ENCODE measurements around the gene STK11. TPM values are rescaled to one million over a fixed set of nuclear protein-coding genes. Genes with fewer than 3 reads are reported as not detected.
A peak's percentile ranks its signal among the peaks of the same experiment; 100 is the strongest.

STK11 gene
- polyA plus RNA-seq, 1 of the 3 experiments (the other 2 are of a cell fraction) = 55.5 TPM

GRCh38 chr19:1168572-1169410, 36.8 kb upstream of the STK11 start:
- no peak for DNase-seq
- CTCF ChIA-PET = interaction anchor here (1.0 to 1.3 kb wide), 2 partner anchors 51 to 56 kb away, joined by 3 to 4 read pairs; no protein-coding TSS in a partner anchor
- POLR2A ChIA-PET = no interaction called here
- H3K9me3 ChIP-seq = no peaks in the 10 kb centered on the region
- peaks cover 0 to 5% of the 10 kb centered on the region in 2 experiments for H3K36me3 ChIP-seq (replicated peaks in 1 of 2; ENCODE audit: control insufficient read depth in 1 of 2, insufficient read depth in 2 of 2, low read length in 1 of 2)
- TF ChIP-seq MXI1 (IDR thresholded peaks at IDR 0.05; ENCODE audit: low read depth, low read length) (no peak), MAX (IDR thresholded peaks at IDR 0.05; ENCODE audit: low read depth) (peak; percentile 89), PBX3 (IDR thresholded peaks at IDR 0.05) (peak; percentile 74)
- peaks cover 31% of the 10 kb centered on the region for H4K20me1 ChIP-seq (ENCODE audit: insufficient read depth)
- 77% methylated on average over 41 of the region's 50 CpGs for WGBS (ENCODE audit: low lambda C conversion rate)
- H3K27me3 ChIP-seq (ENCODE audit: insufficient read depth) = no peaks in the 10 kb centered on the region
- H3K27ac ChIP-seq (ENCODE audit: low read depth in 2 of 2, low read length in 1 of 2) = peak overlapping the region; percentile 53 to 69; a peak in 3 of 4 replicates
- H3K4me2 ChIP-seq = peak overlapping the region; percentile 73
- H3K9ac ChIP-seq = peak overlapping the region; percentile 45; the same call in 1 of the 2 replicates
- H3K9me2 ChIP-seq = no peaks in the 10 kb centered on the region
- H3K79me2 ChIP-seq (ENCODE audit: insufficient read depth) = peaks cover 85% of the 10 kb centered on the region
- peak overlapping the region; percentile 2 to 16; a peak in 3 of 4 replicates for H3K4me3 ChIP-seq (ENCODE audit: low read depth in 2 of 2, low read length in 1 of 2)
- H2AFZ ChIP-seq (ENCODE audit: low read depth) = no peak overlapping the region
- H3K4me1 ChIP-seq (ENCODE audit: control insufficient read depth in 1 of 2, insufficient read depth in 2 of 2, low read depth in 1 of 2, low read length in 1 of 2) = peaks cover 29 to 31% of the 10 kb centered on the region in 2 experiments; a peak in 3 of 4 replicates
- H3F3A ChIP-seq (replicated peaks; ENCODE audit: insufficient read depth) = peaks cover 4% of the 10 kb centered on the region

- H3K36me3 ChIP-seq (replicated peaks in 1 of 2; ENCODE audit: control insufficient read depth in 1 of 2, insufficient read depth in 2 of 2, low read length in 1 of 2) = peaks cover 0 to 5% of the 10 kb centered on the region in 2 experiments
- peak overlapping the region; percentile 45; the same call in 1 of the 2 replicates for H3K9ac ChIP-seq
- H3K9me3 ChIP-seq = no peaks in the 10 kb centered on the region
- H3K9me2 ChIP-seq = no peaks in the 10 kb centered on the region
- peaks cover 5% of the 10 kb centered on the region for H3F3A ChIP-seq (replicated peaks; ENCODE audit: insufficient read depth)
- ChIA-PET POLR2A (no interaction called here), CTCF (interaction anchor here (1.0 to 1.3 kb wide), 2 partner anchors 52 to 56 kb away, joined by 3 to 4 read pairs; no protein-coding TSS in a partner anchor)
- peak overlapping the region; percentile 53 to 69 for H3K27ac ChIP-seq (ENCODE audit: low read depth in 2 of 2, low read length in 1 of 2)
- peaks cover 85% of the 10 kb centered on the region for H3K79me2 ChIP-seq (ENCODE audit: insufficient read depth)
- no peak overlapping the region for H2AFZ ChIP-seq (ENCODE audit: low read depth)
- H3K4me1 ChIP-seq (ENCODE audit: control insufficient read depth in 1 of 2, insufficient read depth in 2 of 2, low read depth in 1 of 2, low read length in 1 of 2) = peaks cover 29 to 31% of the 10 kb centered on the region in 2 experiments; a peak in 3 of 4 replicates
- H4K20me1 ChIP-seq (ENCODE audit: insufficient read depth) = peaks cover 28% of the 10 kb centered on the region
- DNase-seq = no peak
- no peaks in the 10 kb centered on the region for H3K27me3 ChIP-seq (ENCODE audit: insufficient read depth)
- peak overlapping the region; percentile 73 for H3K4me2 ChIP-seq
- H3K4me3 ChIP-seq (ENCODE audit: low read depth in 2 of 2, low read length in 1 of 2) = peak overlapping the region; percentile 2 to 39; a peak in 2 of 4 replicates
- 80% methylated on average over 1 of the region's 10 CpGs for WGBS (ENCODE audit: low lambda C conversion rate)
- TF ChIP-seq TCF12 (IDR thresholded peaks at IDR 0.05) = no peak
- TF ChIP-seq MXI1 (IDR thresholded peaks at IDR 0.05; ENCODE audit: low read depth, low read length) = no peak
- no peak for TF ChIP-seq REST (IDR thresholded peaks at IDR 0.05; ENCODE audit: low read depth, low read length)
- no peak for TF ChIP-seq SMC3 (IDR thresholded peaks at IDR 0.05; ENCODE audit: low read depth, low read length)
- no peak for TF ChIP-seq ELF1 (IDR thresholded peaks at IDR 0.05)
- no peak for TF ChIP-seq POLR2AphosphoS5 (IDR thresholded peaks at IDR 0.05; ENCODE audit: low read depth, low read length)
- no peak for TF ChIP-seq CTCF (IDR thresholded peaks at IDR 0.05)
- TF ChIP-seq FOSL2 (IDR thresholded peaks at IDR 0.05; ENCODE audit: borderline replicate concordance, low read depth) = no peak
- TF ChIP-seq USF1 (IDR thresholded peaks at IDR 0.05; ENCODE audit: borderline replicate concordance, low read depth) = no peak
- no peak for TF ChIP-seq RXRA (IDR thresholded peaks at IDR 0.05; ENCODE audit: borderline replicate concordance, low read depth)
- no peak for TF ChIP-seq CHD2 (IDR thresholded peaks at IDR 0.05; ENCODE audit: low read length, partially characterized antibody)
- no peak for TF ChIP-seq MEF2A (IDR thresholded peaks at IDR 0.05; ENCODE audit: borderline replicate concordance, low read depth)
- no peak for TF ChIP-seq GABPA (IDR thresholded peaks at IDR 0.05; ENCODE audit: low read depth)
- no peak for TF ChIP-seq YY1 (IDR thresholded peaks at IDR 0.05; ENCODE audit: low read depth)
- TF ChIP-seq USF2 (IDR thresholded peaks at IDR 0.05; ENCODE audit: borderline replicate concordance, low read depth, low read length) = no peak
- TF ChIP-seq RCOR1 (IDR thresholded peaks at IDR 0.05; ENCODE audit: low read length) = no peak
Measured at GRCh38 chr19:1169411-1169791, 36.2 kb upstream of the STK11 start.

Data from SK-N-SH (cell line).